NCI-H2196 (cell line): ENCODE results near the gene AGAP6.
A peak's percentile ranks its signal among the peaks of the same experiment; 100 is the strongest.
"Not testable (repeated sequence)": the region's sequence is repeated elsewhere in the genome, so short reads cannot be mapped to it uniquely, and the experiment has no call there.

ENCODE experiments used
- DNase-seq: peaks from one replicate; lab custom pipeline; 2025; ENCODE audit not compliant: unreplicated experiment; lab: John Stamatoyannopoulos, UW

The AGAP6 gene

DNA sequence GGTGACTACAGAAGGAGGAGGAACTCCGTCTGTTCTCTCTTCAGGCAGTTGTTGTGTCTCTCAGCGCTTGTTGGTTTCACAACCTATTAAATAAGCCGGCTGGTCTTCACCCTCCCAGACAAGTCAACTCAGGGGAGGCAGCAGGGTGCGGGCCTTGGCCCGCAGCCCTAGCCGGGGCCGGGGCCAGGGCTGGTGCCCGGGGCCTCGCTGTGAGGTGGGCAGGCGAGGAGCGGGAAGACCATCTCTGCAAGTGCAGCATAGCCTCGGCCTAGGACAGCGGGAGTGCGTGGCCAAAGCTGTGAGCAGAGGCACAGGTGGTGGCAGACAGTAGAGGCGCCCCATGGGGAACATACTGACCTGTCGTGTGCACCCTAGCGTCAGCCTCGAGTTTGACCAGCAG is at the start of gene AGAP6:
AGAP6 (plus strand) TSS at position 31 of the 400 bp plus-strand sequence; CDS start at position 341, 310 bp downstream.
- DNase-seq, result not testable (repeated sequence)

DNA sequence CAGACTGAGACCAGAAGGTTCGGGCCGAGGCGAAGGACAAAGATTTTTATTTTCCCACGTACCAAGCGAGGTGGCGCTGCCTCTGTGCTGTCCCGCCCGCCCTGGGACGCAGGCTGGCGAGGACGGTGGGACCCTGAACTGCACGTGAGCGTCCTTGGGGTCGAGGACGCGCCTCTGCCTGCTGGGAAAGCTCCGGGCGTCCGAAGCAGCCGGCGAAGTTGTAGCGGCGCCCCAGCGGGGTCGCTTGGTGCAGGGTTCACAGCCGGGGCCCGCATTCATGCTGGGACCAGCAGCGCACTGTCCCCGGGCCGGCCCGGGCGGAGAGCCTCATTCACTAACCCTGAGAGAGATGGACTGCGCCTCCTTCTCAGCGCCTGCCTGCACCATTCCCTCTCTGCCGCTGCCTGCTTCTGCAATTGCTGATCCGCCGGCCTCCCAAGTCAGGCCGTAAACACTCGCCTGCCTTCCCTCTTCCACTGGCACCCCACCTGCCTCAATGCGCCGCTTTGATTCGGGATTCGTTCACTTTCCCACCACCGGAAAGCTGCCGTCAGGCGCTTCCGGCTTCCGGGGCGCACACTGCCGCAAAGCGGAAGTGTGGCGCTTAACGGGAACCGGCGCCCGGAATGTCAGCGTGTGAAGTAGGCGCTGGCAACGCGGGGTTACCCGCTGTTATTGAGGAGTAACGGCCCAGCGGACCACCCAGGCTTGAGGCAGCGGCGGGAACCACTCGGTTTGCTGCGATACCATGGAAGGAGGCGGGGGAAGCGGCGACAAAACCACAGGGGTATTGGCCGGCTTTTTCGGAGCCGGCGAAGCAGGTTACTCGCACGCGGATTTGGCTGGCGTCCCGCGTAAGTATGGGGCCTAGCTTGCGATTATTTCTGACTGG is 46.5 kb upstream of the AGAP6 start, which contains the start of the genes PARG and TIMM23B:
PARG (minus strand) TSS at position 581 of the 892 bp plus-strand sequence; CDS start at position 279, 302 bp downstream.
TIMM23B (plus strand) TSS at position 607 of the 892 bp plus-strand sequence; CDS start at position 749, 142 bp downstream.
- DNase-seq, result peak; percentile 64

DNA sequence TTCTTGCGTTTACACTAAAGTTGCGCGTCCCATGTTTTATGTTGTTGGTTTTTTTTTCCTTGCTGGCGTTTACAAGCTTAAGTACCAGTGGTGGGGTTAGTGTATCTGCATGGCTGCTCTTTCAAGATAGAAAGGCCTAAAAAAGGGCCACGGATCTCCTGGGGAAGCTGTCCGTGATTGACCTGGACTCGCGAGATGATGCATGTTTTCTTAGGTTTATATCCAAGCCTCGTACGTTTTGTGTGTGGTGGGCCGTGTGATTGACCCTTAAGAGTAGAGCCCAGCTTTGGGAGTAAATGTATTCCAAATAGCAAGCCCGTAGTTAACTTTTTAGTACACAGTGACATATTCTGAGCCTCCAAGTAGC is 45.9 kb upstream of the AGAP6 start:
- not testable (repeated sequence) for DNase-seq

DNA sequence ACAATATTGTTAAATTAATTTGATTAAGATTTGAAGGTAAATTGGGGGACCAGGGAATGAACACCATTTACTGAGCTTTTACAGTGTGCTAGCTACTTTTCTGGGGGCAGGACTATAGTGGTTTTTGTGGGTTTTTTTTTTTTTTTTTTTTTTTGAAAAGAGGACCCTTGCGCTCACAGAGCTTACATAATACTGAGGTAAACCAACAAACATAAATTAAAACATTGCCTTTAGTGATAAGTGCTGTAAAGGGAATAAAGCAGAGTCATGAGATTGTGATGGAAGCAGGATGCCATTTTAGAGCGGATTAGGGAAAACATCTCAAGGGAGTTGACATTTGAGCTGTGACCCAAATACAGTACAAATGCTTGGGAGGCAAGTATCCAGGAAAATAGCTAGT is 44.6 kb upstream of the AGAP6 start:
- not testable (repeated sequence) for DNase-seq

DNA sequence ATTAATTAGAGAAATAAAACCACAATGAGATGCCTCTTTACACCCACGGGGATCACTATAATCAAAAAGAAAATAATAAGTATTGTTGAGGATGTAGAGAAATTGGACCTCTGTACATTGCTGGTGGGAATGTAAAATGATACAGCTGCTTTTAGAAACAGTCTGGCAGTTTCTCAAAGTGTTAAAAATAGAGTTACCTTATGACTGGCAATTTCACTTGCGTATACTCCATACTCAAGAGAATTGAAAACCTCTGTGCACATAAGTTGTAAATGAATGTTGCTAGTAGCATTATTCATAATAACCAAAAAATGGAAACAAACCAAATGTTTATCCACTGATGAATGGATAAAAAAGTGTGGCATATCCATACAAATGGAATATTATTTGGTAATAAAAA is 40.1 kb upstream of the AGAP6 start:
- not testable (repeated sequence) for DNase-seq

DNA sequence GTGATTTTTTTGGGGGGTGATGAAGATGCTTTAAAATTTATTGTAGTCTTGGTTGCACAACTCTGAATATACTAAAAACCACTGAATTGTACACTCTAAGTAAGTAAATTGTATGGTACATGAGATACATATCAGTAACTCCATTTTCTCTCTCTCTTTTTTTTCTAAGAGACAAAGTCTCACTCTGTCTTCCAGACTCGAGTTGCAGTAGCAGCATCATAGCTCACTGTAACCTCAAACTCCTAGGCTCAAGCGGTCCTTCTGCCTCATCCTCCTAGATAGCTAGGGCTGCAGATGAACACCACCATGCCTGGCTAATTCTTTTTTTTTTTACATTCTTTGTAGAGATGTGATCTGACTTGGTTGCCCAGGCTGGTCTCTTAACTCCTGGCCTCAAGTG is 39.5 kb upstream of the AGAP6 start:
- DNase-seq, result not testable (repeated sequence)

DNA sequence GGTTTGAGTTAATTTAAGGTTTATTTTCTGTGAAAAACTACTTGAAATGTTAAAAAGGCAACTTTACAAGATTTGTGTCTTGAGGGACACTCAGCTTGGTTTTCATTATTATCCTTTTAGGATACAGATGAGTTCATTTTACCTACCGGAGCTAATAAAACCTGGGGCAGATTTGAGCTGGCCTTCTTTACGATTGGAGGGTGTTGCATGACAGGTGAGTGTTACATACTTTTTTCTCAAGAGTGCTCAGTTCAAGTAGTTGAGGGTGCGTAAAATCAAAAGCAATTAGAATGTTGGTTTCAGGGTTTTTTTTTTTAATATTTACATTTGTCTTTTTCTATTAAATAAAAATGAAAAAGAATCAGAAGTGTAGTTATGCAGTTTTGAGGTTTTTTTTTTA is 36.2 kb upstream of the AGAP6 start:
- not testable (repeated sequence) for DNase-seq

DNA sequence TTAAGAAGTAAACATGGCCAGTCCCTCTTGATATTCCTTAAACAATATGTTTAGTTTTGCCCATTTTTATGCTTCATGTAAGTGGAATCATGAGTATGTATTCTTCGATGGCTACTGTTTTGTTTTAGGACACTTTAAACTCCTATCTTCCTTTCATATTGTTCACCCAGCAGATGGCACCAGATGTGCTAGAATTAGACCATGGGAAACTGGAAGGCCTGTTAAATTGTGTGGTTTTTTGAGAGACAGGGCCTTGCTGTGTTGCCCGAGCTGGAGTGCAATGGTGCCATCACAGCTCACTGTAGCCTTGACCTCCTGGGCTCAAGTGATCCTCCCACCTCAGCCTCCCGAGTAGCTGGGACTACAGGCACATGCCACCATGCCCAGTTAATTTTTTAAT is 35.1 kb upstream of the AGAP6 start:
- DNase-seq, result not testable (repeated sequence)

DNA sequence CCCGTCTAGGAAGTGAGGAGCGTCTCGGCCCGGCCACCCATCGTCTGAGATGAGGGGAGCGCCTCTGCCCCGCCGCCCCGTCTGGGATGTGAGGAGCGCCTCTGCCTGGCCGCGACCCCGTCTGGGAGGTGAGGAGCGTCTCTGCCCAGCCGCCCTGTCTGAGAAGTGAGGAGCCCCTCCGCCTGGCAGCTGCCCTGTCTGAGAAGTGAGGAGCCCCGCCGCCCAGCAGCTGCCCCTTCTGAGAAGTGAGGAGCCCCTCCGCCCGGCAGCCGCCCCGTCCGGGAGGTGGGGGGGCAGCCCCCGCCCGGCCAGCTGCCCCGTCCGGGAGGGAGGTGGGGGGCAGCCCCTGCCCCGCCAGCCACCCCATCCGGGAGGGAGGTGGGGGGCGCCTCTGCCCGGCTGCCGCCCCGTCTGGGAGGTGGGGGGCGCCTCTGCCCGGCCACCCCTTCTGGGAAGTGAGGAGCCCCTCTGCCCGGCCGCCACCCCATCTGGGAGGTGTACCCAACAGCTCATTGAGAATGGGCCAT is 17.8 kb upstream of the AGAP6 start:
- DNase-seq, result not testable (repeated sequence)

DNA sequence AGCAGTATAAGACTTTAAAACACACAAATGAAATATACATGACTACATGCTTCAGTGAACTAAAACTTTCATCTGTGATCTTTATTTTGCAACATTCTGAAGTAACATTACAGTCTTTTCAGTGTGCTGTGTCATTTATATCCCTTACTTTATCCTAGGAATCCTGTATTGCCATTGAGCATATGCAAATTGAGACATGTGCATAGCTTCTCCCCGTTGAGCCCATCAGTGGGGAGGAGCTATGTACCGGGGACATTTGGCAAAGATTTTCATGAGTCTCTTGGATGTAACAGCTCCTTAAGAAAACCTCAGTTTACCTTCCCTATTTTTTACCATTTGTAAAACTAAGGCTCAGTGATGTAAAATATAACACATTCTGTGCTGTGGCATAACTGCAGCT is 16.7 kb upstream of the AGAP6 start:
- not testable (repeated sequence) for DNase-seq

DNA sequence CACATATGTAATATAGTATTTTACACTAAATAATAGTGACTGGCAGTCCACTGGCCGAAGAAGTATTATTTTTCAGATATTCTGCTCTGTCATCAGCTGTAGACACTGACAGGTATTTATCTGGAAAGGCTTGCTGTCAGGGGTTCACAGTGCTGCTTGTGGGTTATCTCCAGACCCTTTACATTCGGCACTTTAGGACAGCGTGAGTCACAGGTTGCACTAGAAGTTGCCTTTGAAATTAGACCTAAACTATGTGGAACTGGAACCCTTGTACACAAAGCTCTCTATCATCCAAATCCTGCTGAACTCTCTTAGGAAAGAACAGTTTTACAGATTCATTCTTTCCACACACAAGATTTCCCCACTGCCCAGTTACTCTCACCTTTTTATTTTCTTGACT is 16.1 kb upstream of the AGAP6 start:
- DNase-seq, result not testable (repeated sequence)

DNA sequence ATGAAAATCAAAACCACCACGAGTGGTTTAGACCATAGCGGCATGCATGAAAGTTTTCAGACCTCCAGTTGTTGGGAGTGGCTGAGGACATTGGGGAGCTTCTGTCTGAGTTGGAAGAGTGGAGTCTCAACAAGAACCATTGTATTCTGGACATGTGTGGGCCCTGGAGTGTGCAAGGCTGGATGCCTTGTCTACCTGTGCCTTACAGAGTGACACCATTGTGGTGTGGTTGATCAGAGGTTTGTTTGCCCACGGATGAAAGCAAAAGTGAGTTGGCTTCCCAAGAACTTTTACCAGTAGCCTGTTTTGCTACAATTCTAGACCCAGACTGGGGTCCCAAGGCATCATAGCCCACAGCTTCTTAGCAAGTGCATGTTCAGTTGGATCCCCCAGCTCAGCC is 10.4 kb upstream of the AGAP6 start:
- not testable (repeated sequence) for DNase-seq

DNA sequence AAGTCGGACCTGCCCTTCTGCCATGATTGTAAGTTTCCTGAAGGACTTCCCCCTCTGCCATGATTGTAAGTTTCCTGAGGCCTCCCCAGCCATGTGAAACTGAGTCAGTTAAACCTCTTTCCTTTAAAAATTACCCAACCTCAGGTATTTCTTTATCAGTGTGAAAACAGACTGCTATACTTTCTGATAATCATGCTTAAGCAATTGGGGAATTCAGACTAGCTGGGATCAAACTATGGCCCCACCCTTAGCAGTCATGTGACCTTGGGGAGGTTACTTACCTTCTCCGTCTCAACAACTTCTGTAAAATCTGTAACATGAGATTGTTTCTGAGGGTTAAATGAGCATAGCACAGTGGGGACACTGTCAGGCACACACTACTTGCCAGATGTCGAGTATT is 999 bp upstream of the AGAP6 start:
- DNase-seq, result not testable (repeated sequence)

DNA sequence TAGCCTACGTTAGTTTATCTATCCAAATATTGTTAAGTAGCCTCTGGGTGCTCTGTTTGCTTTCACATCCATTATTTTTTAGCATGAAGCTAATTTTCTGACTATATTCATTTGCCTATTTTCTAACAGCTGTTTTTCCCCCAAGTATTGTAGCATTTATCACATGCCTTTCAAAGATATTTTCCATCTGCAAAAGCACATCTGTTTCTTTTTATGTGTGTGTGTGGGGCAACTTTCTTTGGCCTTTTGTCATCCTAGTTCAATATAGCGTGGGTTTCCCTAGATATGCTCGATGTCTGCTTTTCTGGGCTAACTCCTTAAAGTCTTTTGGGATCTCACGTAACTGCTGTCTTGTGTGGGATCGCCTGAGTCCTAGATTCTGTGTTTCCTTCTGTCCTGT is 7.1 kb downstream of the AGAP6 start:
- DNase-seq, result not testable (repeated sequence)

DNA sequence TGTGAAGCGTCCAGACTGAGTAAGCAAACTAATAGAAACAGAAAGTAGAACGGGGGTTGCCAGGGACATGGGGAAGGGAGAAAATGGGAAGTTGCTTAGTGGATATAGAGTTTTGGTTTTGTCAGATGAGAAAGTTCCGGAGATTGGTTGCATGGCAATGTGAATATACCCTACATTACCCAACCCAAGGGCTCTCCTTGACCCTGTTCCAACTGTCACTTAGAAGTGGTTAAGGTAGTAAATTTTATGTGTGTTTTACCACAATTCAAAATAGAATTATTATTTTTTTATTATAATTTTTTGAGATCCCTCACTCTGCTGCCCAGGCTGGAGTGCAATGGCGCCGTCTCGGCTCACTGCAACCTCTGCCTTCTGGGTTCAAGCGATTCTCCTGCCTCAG is 25.8 kb downstream of the AGAP6 start:
- not testable (repeated sequence) for DNase-seq

DNA sequence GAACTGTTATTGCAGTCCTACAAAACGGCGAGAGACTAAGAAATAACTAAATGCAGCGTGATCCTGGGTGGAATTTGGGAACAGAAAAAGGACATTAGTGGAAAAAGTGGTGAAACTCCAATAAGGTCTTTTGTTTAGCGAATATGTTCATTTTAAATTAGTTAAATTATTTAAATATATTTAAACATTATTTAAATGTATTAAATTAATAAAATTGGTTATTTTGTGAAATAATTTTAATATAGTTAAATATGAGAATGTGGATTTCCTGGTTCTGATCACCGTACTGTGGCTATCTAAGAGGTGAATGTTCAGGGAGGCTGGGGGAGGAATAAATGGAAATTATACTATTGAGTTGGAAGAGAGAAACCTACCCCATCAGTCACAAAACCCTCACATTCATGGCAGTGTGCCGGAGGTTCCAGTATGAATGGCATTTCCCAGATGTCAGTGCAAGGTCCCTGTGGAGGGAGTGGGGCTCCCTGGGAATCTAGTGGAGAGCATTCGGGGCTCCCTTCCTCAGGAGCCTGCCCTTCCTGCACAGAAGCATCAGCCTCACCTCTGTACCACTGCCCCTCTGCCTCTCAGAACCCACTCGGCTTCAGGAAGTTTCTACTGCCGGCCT is 27.5 kb downstream of the AGAP6 start:
- DNase-seq, result not testable (repeated sequence)

DNA sequence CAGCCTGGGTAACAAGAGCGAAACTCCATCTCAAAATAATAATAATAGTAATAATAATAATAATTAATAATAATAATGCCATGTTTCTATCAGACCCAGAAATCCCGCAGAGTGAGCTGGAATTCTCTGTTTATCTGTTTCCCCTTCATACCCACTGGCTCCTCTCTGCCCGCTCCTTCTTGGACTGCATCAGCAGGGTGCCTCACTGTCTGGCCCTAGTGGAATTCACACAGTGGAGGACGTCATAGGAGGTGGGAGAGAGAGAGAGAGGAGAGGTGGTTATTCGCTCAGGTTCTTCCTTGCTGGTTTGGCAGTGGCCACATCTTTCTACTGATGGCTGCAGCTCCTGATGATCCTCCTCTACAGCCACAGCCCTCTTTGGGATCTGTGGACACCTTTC is 28.7 kb downstream of the AGAP6 start:
- DNase-seq, result not testable (repeated sequence)

DNA sequence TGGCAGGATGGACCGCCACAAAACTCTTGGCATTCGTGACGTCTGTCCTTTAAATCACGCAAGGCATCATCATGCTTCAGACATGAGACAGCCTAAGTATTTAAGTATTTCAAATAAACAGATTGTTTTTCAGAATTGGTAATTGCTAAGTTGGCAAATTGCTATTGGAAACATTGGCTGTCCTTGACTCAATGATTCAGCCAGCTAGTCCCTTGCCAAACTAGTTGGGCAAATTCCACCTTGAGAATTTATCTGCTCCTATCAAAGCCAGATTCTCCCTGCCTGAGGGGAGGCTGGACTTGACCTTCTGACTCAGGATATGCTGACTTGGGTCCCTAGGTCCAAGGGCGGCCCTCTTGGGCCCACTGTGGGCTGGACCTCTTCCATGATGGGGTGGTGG is 29.4 kb downstream of the AGAP6 start:
- DNase-seq, result not testable (repeated sequence)

DNA sequence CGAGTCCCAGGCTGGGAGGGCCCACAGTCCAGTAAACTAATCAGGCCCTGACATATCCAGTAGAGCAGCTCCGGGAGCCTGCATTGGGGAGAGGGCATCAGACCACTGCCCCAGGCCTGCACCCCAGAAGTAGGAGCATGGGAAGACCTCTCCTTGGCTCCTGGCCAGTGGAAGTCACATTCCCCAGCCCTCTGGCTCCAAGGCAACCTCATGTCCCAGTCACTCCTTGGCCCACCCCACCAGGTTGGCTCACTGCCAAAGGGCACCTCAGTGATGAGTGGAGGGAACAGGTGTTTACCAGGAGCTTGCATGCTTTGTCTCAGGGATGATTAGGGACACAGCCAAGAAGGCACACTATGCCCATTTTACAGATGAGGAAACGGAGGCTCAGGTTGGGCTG is 31.1 kb downstream of the AGAP6 start:
- DNase-seq, result not testable (repeated sequence)

DNA sequence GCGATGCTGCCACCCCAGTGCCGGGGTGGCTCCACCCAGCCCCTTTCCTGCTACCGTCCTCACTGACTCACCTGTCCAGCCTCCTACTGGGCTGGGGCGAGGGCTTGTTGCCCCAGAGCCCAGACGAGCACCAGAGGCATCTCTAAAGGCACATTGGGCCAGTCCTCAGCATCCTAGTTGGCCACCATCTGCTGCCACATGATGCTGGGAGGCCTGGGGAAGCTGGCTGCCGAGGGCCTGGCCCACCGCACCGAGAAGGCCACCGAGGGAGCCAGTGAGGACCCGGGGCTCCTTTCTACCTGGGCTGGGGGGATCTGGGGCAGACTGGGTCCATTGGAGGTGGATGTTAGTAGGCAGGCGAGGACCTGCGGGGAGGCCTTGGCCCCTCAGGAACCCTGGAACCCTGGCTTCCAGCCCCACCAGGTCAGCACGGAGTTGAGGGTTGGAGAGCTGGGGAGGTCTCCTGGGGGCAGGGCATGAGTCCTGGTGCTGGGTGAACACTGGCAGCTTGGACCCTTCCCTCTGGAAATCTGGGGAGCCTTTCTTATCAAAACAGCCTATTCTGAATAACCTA is 32.3 kb downstream of the AGAP6 start:
- not testable (repeated sequence) for DNase-seq

DNA sequence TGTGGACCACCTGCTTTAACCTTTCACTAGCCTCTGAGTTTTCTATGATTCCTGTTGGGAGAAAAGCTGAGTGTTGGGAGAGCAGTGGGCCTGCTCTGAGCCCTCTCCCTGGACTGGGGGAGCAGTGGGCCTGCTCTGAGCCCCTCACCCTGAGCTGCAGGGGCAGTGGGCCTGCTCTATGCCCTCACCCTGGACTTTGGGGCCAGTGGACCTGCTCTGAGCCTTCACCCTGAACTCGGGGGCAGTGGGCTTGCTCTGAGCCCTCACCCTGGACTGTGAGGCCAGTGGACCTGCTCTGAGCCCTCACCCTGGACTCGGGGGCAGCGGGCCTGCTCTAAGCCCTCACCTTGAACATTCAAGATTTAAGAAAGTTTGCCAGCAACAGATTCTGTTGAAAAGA is 33.4 kb downstream of the AGAP6 start:
- no peak for DNase-seq
